HL-60/S4 treated with retinoic acid at 250 ng/mL for 4 days and 3 days (cell line): ENCODE results near the gene GJD3.

Experiments used
- in situ Hi-C: fragments of 300-500 bp; cut with MboI; formaldehyde crosslinking; loops from 2 replicates; pipeline ENCODE4 v1.7.0; 2022; ENCODE audit warnings: low sequenced_read_pairs

The GJD3 gene

DNA sequence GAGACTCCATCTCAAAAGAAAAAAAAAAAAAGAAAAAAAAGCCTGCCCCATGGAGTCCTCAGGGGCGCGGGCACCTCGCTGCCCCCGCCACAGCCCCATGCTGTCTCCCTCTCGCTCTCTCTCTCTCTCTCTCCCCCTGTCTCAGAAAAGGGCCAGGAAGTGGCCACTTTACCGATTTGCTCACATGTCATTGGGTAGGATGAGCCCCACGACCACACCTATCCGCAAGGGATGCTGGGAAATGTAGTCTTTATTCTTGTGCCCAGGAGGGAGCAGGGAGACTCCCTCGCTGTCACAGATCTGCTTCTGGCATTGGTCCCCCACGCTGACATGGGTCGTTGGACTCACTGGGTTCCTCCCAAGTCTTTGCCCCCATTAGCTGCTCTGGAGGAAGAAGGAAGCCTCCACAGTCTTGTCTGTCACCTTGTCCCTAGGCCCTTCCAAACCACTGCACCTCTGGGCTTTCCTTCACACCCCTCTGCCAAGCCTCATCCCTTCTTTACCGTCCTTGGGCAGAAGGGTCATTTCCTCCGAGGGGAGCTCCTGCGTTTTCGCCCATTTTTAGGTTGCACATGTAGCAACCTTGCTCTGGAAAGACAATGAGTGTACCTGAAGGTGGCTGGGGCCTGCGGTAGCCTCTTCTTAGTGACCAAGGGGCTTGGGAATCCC lies 6.9 kb upstream of the GJD3 start:
- in situ Hi-C loops: no loop called here

DNA sequence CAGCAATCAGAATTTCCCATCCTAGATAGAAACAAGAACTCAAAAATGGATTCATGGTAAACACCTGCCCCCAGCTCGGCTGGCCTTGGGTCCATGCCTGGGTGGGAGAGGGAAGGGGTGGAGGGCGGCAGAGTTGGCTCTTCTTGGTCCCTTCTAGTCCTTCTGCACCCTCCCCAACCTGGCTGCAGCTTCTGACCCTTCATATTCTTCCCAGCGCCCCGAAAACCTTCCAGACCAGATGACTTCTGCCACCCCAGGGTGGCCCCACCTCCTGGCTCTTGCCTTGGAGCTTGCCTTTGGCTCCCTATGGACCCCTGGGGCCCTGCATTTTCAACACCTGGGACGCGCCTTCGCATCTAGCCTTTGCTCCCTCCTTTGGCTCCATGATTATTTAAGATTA lies 5.4 kb upstream of the GJD3 start:
- in situ Hi-C loops: loop anchor here (10.0 kb wide), 1 partner anchor 165 kb away; no protein-coding TSS in a partner anchor

DNA sequence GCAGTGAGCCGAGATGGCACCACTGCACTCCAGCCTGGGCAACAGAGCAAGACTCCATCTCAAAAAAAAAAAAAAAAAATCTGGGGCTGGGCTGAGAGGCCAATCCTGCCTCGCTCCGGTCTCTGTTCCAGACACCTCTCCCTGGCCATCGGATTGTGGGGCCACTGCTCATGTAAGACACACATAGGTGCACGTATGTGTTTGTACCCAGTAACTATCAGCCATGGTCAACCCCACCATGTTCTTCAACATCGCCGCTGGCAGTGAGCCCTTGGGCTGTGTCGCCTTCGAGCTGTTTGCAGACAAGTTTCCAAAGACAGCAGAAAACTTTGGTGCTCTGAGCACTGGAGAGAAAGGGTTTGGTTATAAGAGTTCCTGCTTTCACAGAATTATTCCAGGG lies 3.2 kb upstream of the GJD3 start:
- in situ Hi-C loops: loop anchor here (10.0 kb wide), 1 partner anchor 167 kb away; no protein-coding TSS in a partner anchor

DNA sequence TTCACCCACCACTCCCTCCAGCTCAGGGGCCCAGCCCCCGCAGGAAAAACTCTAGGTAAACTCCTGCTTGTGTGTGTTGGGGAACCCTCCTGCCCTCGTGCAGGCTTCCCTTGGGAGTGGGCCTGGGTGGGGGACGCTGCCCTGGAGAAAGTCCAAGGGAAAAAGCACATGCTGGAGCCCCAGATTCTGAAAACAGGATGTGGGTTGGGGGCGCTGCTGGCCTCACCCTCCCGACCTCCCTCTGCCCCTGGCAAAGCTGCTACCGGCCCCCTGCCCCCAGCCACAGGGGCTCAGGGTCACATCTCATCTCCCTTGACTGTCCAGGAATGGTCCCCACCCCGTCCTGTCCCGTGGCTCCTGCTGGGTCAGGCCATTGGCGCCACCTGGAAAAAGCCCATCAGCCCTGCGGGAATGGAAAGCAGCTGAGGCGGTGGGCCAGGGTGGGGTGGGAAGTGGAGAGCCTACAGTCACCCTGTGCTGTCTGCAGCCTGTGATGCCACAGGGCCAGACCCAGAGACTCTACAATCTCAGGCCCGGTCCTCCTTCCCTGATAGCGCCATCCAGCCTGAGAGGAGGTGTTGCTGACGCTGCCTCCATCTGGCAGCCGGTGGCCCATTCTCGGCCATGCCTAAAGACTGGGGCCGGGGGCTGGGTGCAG lies 2.5 kb upstream of the GJD3 start:
- in situ Hi-C loops: loop anchor here (10.0 kb wide), 1 partner anchor 168 kb away; no protein-coding TSS in a partner anchor

DNA sequence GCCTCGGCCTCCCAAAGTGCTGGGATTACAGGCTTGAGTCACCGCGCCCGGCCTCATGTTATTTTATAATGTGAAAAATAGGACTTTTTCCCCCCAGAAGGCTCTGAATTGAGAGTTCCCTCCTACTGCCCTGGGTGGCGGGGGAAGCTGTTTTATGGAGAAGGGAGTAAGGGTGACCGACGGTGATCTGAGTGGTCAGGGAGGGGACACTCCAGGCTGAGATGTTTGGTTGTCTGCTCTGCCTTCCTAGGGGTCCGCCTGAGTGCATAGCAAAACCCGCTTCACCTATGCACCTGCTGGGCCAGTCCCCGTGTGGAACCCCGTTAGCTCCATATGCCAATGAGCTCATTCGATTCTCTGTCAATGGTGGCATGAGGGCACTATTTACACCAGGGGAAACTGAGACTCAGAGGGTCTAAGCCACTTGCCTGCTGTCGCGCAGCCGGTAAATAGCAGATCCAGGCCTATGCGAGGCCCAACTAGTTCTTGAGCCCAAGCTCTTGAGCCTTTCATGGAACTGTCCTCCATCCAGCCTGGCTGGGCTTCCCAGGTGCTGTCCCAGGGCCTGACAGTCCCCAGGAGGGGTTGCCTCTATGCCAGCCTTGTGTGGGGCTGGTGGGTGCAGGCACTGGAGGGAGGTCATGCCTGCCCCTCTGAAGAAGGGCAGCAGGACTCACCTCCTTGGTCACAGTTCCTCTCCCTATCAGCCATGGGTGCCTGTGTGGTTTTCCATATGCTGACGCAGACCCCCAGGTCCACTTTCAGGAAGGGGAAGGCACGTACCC lies 1.7 kb upstream of the GJD3 start:
- in situ Hi-C loops: loop anchor here (10.0 kb wide), 1 partner anchor 169 kb away; no protein-coding TSS in a partner anchor

DNA sequence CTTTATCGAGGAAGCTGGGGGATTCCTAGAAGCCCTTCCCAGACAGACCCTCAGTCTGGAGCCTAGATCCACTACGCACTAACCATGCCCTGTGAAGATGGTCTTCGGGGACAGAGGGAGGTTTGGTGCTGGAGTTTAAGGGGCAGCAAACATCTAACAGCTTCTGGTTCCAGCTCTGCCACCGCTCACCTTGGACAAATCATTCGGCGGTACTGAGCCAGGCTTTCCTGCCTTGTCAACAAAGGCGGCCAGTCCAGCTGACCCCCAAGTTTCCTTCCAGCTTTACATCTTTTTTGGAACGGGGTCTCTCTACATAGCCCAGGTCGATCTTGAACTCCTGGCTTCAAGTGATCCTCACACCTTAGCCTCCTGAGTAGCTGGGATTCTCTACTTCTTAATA lies 369 bp upstream of the GJD3 start:
- in situ Hi-C loops: loop anchor here (10.0 kb wide), 1 partner anchor 170 kb away; no protein-coding TSS in a partner anchor

DNA sequence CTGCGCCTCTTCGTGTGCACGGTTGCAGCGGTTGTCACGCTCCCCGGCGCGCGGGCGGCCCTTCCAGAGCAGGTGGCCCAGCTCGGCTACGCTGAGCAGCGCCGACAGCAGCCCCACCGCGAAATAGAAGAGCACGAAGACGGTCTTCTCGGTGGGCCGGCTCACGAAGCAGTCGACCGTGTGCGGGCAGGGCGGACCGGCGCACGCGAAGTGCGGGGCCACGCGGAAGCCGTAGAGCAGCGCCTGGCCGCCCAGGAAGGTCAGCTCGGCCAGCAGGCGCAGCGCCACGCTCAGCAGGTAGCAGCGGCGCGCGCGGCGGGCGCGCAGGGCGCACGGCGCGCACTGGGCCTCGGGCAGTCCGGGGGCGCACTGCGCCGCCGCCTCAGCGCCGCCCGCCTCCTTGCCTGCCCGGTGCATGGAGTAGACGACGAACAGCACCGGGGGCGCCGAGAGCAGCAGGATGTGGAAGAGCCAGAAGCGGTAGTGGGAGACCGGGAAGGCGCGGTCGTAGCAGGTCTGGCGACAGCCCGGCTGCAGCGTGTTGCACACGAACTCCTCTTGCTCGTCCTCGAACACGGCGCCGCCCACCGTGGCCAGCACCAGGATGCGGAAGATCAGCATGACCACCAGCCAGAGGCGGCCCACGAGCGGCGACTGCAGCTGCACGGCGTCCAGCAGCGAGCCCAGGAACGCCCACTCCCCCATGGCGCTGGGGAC lies 1.3 kb downstream of the GJD3 start:
- in situ Hi-C loops: loop anchor here (10.0 kb wide), 1 partner anchor 172 kb away; no protein-coding TSS in a partner anchor

DNA sequence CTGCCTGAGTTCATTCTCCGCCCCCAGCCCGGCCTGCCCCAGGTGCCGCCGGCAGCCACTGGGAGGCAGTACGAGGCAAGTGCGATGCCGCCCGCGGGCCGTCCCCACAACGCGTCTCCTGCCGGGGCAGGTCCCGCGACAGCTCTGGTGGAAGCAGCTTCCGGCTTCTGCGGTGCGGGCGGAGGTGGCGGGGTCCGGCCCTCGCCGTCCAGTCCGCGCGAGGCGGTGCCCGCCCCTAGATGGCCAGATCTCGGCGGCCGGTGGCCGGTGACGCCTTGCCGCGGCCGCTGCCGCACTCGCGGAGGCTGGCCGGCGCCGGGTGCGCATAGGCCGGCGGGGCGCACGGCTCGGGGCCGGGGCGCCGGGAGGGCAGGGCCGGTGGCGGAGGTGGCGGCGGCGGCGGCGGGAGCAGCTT lies 1.8 kb downstream of the GJD3 start:
- in situ Hi-C loops: loop anchor here (10.0 kb wide), 1 partner anchor 172 kb away; no protein-coding TSS in a partner anchor

DNA sequence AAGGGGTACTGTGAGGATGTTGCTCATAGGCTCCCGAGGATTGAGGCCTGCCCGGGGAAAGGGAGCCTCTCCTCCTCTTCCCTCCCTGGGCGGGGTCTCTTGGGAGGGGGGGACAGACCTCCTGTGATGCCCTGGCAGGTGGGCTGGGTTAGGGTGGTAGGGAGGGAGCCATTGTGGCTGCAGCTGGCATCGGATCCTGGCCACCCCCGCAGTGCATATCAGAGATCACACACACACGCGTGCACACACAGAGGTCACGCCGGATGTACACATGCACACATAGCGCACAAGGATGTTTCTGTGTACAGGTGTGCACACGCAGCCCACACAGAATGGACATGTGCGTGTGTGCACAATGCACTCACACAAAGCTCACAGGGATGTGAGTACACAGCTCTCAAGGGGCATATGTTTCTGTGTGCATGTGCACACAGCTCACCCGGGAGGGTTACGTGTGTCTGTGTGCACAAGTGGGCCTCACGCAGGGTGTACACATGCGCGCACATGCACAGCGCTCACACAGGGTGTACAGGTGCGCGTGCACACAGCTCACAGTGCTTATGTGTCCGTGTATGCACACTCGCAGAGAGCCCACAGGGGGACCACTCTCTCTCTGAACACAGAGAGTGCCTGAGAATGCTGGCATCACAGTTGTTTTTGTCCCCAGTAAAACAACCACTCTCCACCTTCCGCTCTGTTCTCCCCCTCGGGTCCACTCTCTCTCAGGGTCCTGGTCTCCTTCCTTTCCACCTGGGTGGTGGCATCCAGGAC lies 2.4 kb downstream of the GJD3 start:
- in situ Hi-C loops: loop anchor here (10.0 kb wide), 1 partner anchor 173 kb away; no protein-coding TSS in a partner anchor

DNA sequence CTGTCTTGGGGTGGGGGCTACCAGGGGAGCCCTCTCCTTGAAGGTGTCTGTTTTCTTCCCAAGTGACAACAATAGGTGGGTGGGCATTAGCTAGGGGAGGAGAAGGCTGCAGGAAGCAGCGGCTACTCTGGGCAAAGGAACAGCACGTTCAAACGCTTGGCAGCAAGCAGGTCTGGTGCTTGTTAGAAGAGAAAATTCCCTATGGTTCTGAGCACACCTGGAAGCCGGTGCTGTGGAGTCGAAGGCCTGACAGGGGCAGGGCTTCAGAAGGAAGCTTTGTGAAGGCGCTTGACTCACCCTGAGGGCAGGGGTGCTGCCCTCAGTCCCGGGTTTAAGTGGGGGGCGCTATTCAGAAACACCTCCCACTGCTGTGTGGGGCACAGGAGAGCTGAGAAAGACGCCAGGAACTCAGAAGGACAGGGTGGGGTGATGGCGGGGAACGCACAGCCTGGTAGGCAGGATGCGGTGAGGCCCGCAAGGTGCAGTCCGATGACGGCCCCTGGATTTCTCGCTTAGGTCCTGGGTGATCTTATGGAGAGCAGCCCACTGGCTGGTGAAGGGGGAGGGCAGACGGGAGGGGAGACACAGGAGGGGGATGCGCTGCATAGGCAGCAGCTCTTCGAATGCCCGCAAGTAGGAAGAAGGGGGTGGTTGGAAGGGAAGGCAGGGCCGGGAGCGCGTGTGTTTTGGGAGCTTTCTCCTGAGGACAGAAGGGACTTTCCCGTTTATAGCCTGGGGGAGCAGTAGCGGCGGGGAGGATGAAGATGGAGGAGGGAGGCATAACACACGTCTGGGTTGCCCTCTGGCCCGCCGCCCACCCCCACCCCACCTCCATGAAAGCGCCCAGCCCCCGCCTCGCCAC lies 3.2 kb downstream of the GJD3 start:
- in situ Hi-C loops: loop anchor here (10.0 kb wide), 1 partner anchor 174 kb away; no protein-coding TSS in a partner anchor

DNA sequence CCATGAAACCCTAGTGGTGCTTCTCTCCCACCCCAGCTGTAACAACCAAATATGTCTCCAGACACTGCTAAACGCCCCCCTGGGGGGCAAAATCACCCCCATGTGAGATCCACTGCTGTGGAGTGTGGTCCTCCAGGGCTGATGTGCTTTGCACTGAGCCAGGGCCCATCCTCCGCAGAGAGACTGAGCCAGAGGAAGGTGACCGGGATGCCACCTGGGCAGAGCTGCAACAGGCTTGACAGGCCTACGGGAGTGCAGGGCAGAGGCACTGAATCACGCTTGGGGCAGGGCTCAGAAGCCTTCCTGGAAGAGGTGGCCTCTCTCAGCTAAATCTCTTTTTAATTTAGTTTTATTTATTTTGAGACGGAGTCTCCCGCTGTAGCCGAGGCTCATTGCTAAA lies 4.4 kb downstream of the GJD3 start:
- in situ Hi-C loops: loop anchor here (10.0 kb wide), 1 partner anchor 175 kb away; no protein-coding TSS in a partner anchor

DNA sequence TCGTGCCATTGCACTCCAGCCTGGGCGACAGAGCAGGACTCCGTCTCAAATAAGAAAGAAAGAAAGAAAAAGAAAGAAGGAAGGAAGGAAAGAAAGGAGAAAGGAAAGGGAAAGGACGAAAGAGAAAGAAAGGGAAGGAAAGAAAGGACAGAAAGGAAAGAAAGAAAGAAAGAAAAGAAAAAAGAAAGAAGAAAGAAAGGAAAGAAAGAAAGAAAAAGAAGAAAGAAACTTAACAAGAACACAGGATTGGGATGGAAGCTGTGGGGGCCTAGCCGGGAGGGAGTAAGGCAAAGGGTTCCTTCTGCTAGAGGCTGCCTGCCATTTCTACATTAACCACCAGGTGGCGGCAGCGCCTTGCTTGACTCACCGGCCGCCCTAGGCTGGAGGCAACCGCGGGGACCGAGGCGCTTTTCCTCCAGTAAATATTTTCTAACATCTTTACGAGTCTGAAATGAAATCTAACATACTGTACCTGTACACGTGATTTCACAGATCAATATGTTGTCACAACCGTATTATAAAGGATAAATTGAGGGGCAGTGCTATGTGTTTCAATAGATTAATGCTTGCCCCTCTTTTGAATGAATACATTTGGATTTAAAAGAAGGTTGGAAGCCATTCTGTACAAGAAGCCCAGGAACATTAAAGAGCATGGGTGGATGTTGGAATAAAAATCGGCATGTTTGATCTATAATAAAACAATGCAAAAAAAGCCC lies 6.1 kb downstream of the GJD3 start:
- in situ Hi-C loops: no loop called here

DNA sequence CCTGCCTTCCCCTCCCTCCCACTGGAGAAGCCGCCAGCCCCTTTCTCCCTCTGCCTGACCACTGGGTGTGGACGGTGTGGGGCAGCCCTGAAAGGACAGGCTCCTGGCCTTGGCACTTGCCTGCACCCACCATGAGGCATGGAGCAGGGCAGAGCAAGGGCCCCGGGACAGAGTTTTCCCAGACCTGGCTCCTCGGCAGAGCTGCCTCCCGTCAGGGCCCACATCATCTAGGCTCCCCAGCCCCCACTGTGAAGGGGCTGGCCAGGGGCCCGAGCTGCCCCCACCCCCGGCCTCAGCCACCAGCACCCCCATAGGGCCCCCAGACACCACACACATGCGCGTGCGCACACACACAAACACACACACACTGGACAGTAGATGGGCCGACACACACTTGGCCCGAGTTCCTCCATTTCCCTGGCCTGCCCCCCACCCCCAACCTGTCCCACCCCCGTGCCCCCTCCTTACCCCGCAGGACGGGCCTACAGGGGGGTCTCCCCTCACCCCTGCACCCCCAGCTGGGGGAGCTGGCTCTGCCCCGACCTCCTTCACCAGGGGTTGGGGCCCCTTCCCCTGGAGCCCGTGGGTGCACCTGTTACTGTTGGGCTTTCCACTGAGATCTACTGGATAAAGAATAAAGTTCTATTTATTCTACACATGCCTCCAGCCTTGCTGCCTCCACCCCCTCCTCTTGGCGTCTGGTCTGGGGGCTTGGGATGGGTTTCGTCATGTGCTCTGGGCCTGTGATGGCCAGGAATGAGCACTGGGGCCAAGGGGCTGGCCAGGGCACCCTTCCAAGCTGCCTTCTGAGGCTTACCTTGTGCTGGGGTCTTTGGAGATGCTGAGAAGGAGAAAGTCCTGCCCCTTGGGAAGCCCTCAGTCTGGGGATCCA lies 7.3 kb downstream of the GJD3 start:
- in situ Hi-C loops: no loop called here

DNA sequence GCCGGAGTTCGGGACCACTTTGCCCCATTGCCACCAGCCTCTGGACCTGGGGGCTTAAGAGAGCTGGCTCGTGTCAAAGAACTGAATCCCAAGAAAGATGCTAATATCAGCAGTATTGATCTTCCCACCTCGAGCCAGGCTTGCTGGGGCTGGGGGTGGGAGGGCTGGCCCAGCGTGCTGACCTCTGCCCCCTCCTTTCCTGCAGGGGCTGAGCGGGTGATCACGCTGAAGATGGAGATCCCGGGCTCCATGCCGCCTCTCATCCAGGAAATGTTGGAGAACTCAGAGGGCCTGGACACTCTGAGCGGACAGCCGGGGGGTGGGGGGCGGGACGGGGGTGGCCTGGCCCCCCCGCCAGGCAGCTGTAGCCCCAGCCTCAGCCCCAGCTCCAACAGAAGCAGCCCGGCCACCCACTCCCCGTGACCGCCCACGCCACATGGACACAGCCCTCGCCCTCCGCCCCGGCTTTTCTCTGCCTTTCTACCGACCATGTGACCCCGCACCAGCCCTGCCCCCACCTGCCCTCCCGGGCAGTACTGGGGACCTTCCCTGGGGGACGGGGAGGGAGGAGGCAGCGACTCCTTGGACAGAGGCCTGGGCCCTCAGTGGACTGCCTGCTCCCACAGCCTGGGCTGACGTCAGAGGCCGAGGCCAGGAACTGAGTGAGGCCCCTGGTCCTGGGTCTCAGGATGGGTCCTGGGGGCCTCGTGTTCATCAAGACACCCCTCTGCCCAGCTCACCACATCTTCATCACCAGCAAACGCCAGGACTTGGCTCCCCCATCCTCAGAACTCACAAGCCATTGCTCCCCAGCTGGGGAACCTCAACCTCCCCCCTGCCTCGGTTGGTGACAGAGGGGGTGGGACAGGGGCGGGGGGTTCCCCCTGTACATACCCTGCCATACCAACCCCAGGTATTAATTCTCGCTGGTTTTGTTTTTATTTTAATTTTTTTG lies 8.5 kb downstream of the GJD3 start:
- in situ Hi-C loops: no loop called here

DNA sequence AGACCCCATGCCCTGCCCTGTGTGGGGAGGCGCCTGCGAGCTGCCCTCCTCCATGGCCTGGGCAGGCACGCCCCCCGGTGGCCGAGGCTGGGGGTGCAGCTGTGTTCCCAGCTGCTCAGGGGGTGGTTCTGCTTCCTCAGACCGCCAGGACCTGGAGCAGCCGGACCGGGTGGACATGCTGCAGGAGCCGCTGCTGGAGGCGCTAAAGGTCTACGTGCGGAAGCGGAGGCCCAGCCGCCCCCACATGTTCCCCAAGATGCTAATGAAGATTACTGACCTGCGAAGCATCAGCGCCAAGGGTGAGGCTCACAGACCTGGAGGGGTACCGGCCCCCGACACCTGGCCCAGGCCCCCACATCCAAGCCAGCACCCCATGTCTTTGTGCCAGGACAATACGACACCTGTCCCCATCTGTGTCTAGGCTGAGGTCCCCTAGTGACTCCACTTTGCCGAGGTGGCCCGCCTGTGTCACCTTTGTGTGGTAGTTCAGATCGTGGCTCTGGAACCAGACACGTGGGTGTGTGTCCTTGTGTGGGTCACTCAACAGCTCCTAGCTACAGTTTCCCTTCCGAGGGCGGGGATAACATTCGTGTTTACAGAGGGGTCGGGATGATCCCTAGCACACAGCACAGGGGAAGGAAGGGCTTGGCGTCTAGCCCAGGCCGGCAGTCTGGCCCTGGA lies 9.3 kb downstream of the GJD3 start:
- in situ Hi-C loops: no loop called here
